T47D (cell line): ENCODE results near the gene PYGL.
"Not testable (repeated sequence)": the region's sequence is repeated elsewhere in the genome, so short reads cannot be mapped to it uniquely, and the experiment has no call there.

Experiments
- DNase-seq, 2 experiments: peaks; one replicate each; pipeline versions ENCODE4 v3.0.0 to v3.0.0-alpha.2; 2011 to 2012; ENCODE audit warnings: low read depth in 1 of 2, low spot score in 1 of 2
- JUND ChIP-seq: IDR thresholded peaks from 2 replicates; pipeline ENCODE4 v1.6.1; 2012; ENCODE audit warnings: low read depth
- in situ Hi-C: cut with HindIII; loops from 2 replicates; pipeline ENCODE4 v1.10.0; 2016; ENCODE audit warnings: low sequenced_read_pairs, low pct_unique_long_range_greater_than_20kb

Gene PYGL

GRCh38 chr14:50946234-50946935 lies 2.1 kb upstream of the PYGL start:
- in situ Hi-C loops: no loop called here
- DNase-seq: no peak

GRCh38 chr14:50944647-50945413 lies 547 bp upstream of the PYGL start:
- TF ChIP-seq JUND: no peak
- DNase-seq: peak; percentile 77 to 83
- in situ Hi-C loops: no loop called here

More at GRCh38 chr14:50946234-50946935, 2.1 kb upstream of the PYGL start:
- TF ChIP-seq JUND: no peak

- DNase-seq: peak in 1 of 2 experiments; percentile 44
- no peak for TF ChIP-seq JUND
- in situ Hi-C loops: no loop called here
Observed at GRCh38 chr14:50943261-50943942, 881 bp downstream of the PYGL start.

- in situ Hi-C loops, DNase-seq: not testable (repeated sequence)
Observed at GRCh38 chr14:50941638-50942037, 2.6 kb downstream of the PYGL start.

- no peak for TF ChIP-seq JUND
- peak in 1 of 2 experiments; percentile 62 for DNase-seq
- in situ Hi-C loops: no loop called here
Observed at GRCh38 chr14:50941151-50941550, 3.1 kb downstream of the PYGL start.

GRCh38 chr14:50937800-50938199 lies 6.5 kb downstream of the PYGL start:
- in situ Hi-C loops: no loop called here
- TF ChIP-seq JUND: no peak
- no peak for DNase-seq

- in situ Hi-C loops: no loop called here
- DNase-seq: no peak
- no peak for TF ChIP-seq JUND
Observed at GRCh38 chr14:50937325-50937724, 7.0 kb downstream of the PYGL start.

- no peak for DNase-seq
- TF ChIP-seq JUND: no peak
- in situ Hi-C loops: no loop called here
Observed at GRCh38 chr14:50936882-50937281, 7.4 kb downstream of the PYGL start.

GRCh38 chr14:50936016-50936340 lies 8.3 kb downstream of the PYGL start:
- in situ Hi-C loops: no loop called here
- no peak for TF ChIP-seq JUND
- no peak for DNase-seq

- DNase-seq: no peak
- in situ Hi-C loops: no loop called here
Observed at GRCh38 chr14:50935126-50936015, 8.9 kb downstream of the PYGL start.

GRCh38 chr14:50932592-50933495 lies 11.4 kb downstream of the PYGL start:
- peak in 1 of 2 experiments; percentile 65 for DNase-seq
- TF ChIP-seq JUND: no peak
- in situ Hi-C loops: no loop called here

More at GRCh38 chr14:50935126-50936015, 8.9 kb downstream of the PYGL start:
- TF ChIP-seq JUND: no peak
